Panc1 (cell line): ENCODE data around the gene DSCAM. TPM values are rescaled to one million over a fixed set of nuclear protein-coding genes. Genes with fewer than 3 reads are reported as not detected.

Experiments used
- ATAC-seq: fragments of 200-7000 bp; cut with Tn5 transposase; 2 replicates; pipeline ENCODE4 v1.9.1; 2020; ENCODE audit warnings: mild to moderate bottlenecking, moderate library complexity
- BruUV-seq: library from RNA; stranded (reverse); fragments of 400-500 nt; replicated peaks from 2 replicates; lab custom pipeline; 2021; lab: Mats Ljungman, UMichigan
- CTCF ChIA-PET: fragments of 300-600 bp; sonication (Branson Sonifier 250); formaldehyde crosslinking; loops from one replicate; lab custom pipeline; 2022; ENCODE audit warnings: antibody characterized with exemption; lab: Charles Lee
- POLR2A ChIA-PET: fragments of 300-600 bp; sonication (Branson Sonifier 250); formaldehyde crosslinking; loops from one replicate; lab custom pipeline; 2022; ENCODE audit warnings: antibody characterized with exemption; lab: Charles Lee
- DNase-seq: peaks from one replicate; pipeline ENCODE4 v3.0.0-alpha.2; 2010; ENCODE audit warnings: low read depth, low spot score
- H3K27ac ChIP-seq: 2 replicates; pipeline ENCODE4 v1.5.1; 2011; ENCODE audit warnings: mild to moderate bottlenecking, low read length, inconsistent platforms
- H3K27me3 ChIP-seq: fragments of 200-500 bp; sonication (Bioruptor generic); 2 replicates; pipeline ENCODE4 v1.6.0; 2014; ENCODE audit warnings: low read length, inconsistent platforms; ENCODE audit not compliant: control insufficient read depth, insufficient read depth
- H3K36me3 ChIP-seq: fragments of 200-500 bp; sonication (Bioruptor generic); 2 replicates; pipeline ENCODE4 v1.5.1; 2014; ENCODE audit warnings: inconsistent platforms, mild to moderate bottlenecking, low read length, moderate library complexity; ENCODE audit not compliant: control insufficient read depth, insufficient read depth
- H3K4me1 ChIP-seq: 2 replicates; pipeline ENCODE4 v1.5.1; 2011; ENCODE audit warnings: inconsistent platforms, mild to moderate bottlenecking, low read length, moderate library complexity; ENCODE audit not compliant: control insufficient read depth, insufficient read depth
- H3K4me3 ChIP-seq, 2 experiments: 2 replicates each; pipeline ENCODE4 v1.5.1; 2011 to 2012; ENCODE audit warnings: low read depth in 2 of 2, low read length in 2 of 2, mild to moderate bottlenecking in 2 of 2, inconsistent platforms in 1 of 2, moderate library complexity in 1 of 2
- H3K9me3 ChIP-seq: fragments of 200-500 bp; sonication (Bioruptor generic); 2 replicates; pipeline ENCODE4 v1.5.1; 2014; ENCODE audit warnings: low read depth, mild to moderate bottlenecking, inconsistent platforms, low read length, moderate library complexity; ENCODE audit not compliant: control insufficient read depth, insufficient read depth
- POLR2AphosphoS5 ChIP-seq: IDR thresholded peaks from 2 replicates; pipeline ENCODE4 v1.6.1; 2012; ENCODE audit warnings: mild to moderate bottlenecking, low read depth, low read length, moderate library complexity
- REST ChIP-seq, 2 experiments: IDR thresholded peaks; 2 replicates each; pipeline ENCODE4 v1.6.1; 2011 to 2012; ENCODE audit warnings: low read depth in 2 of 2, control low read depth in 1 of 2, low read length in 1 of 2, mild to moderate bottlenecking in 1 of 2, moderate library complexity in 1 of 2; ENCODE audit not compliant: insufficient read depth in 1 of 2
- SIN3A ChIP-seq: IDR thresholded peaks from 2 replicates; pipeline ENCODE4 v1.6.1; 2012; ENCODE audit warnings: low read depth, mild to moderate bottlenecking, low read length, moderate library complexity, borderline replicate concordance; ENCODE audit not compliant: insufficient read depth
- TCF7L2 ChIP-seq: IDR thresholded peaks from 2 replicates; pipeline ENCODE4 v1.6.1; 2011; ENCODE audit warnings: mild to moderate bottlenecking, low read depth, low read length, inconsistent platforms
- in situ Hi-C: cut with HindIII; loops from 2 replicates; pipeline ENCODE4 v1.10.0; 2016; ENCODE audit warnings: low sequenced_read_pairs, low pct_unique_long_range_greater_than_20kb
- intact Hi-C: fragments of 100-400 bp; cut with micrococcal nuclease; formaldehyde crosslinking; loops from one replicate; pipeline ENCODE4 v1.10.0; 2022; ENCODE audit not compliant: unreplicated experiment
- total RNA-seq: library from RNA; stranded (reverse); gene quantifications from one replicate; pipeline ENCODE4 v1.2.1, GENCODE V29; 2021; ENCODE audit not compliant: unreplicated experiment
- TF ChIP-seq, protein P1 (sequence below): fragments of 450-650 bp; IDR thresholded peaks from 2 replicates; pipeline ENCODE4 v1.5.1; 2017; ENCODE audit warnings: mild to moderate bottlenecking

The DSCAM gene
- total RNA-seq, 1 experiment from 2014 or later, result not detected

DNA sequence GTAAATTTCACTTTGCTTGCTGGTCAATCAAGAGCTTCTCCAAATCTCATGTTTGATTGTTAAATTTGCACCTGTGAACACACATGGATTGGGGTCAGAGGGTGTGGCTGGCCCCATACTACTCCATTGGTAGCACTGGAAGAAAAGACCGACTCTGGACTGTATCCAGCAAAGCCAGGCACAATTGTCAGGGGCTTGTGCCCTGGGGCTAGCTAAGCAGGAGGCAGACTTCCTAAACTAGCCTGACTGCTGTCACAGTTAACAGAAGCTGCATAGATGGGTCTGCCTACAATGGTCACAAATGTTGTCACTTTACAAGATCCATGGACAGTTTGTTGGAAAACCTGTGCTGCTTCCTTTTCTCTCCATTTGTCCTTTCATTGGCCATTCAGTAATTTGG, 421.0 kb downstream of the DSCAM start:
- no peaks in the 10 kb centered on the region for H3K4me1 ChIP-seq
- in situ Hi-C loops (no loop called here), intact Hi-C loops (no loop called here)
- no peaks in the 10 kb centered on the region for H3K27me3 ChIP-seq
- TF ChIP-seq, protein P1, sequence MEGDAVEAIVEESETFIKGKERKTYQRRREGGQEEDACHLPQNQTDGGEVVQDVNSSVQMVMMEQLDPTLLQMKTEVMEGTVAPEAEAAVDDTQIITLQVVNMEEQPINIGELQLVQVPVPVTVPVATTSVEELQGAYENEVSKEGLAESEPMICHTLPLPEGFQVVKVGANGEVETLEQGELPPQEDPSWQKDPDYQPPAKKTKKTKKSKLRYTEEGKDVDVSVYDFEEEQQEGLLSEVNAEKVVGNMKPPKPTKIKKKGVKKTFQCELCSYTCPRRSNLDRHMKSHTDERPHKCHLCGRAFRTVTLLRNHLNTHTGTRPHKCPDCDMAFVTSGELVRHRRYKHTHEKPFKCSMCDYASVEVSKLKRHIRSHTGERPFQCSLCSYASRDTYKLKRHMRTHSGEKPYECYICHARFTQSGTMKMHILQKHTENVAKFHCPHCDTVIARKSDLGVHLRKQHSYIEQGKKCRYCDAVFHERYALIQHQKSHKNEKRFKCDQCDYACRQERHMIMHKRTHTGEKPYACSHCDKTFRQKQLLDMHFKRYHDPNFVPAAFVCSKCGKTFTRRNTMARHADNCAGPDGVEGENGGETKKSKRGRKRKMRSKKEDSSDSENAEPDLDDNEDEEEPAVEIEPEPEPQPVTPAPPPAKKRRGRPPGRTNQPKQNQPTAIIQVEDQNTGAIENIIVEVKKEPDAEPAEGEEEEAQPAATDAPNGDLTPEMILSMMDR, result no peak
- no peak for TF ChIP-seq TCF7L2
- TF ChIP-seq SIN3A, result no peak
- no peak for TF ChIP-seq REST (IDR thresholded peaks at IDR 0.05; ENCODE audit: insufficient read depth in 1 of 2, low read depth in 2 of 2, low read length in 1 of 2)
- TF ChIP-seq POLR2AphosphoS5, result no peak
- ChIA-PET CTCF (no interaction called here), POLR2A (no interaction called here)
- no peaks in the 10 kb centered on the region for H3K36me3 ChIP-seq
- no peak overlapping the region for H3K27ac ChIP-seq
- H3K9me3 ChIP-seq, result no peaks in the 10 kb centered on the region
- BruUV-seq, result no TSS peak
- DNase-seq, result no peak
- ATAC-seq, result no peak
- no peak overlapping the region for H3K4me3 ChIP-seq

- in situ Hi-C loops (no loop called here), intact Hi-C loops (no loop called here)
- H3K9me3 ChIP-seq, result no peaks in the 10 kb centered on the region
- H3K27ac ChIP-seq, result no peak overlapping the region
- no peak for TF ChIP-seq TCF7L2
- TF ChIP-seq, protein P1, result no peak
- TF ChIP-seq REST (IDR thresholded peaks at IDR 0.05; ENCODE audit: insufficient read depth in 1 of 2, low read depth in 2 of 2, low read length in 1 of 2), result no peak
- no peak for TF ChIP-seq SIN3A
- TF ChIP-seq POLR2AphosphoS5, result no peak
- H3K27me3 ChIP-seq, result no peaks in the 10 kb centered on the region
- ATAC-seq, result no peak
- CTCF ChIA-PET, result no interaction called here
- BruUV-seq, result no TSS peak
- no peaks in the 10 kb centered on the region for H3K4me1 ChIP-seq
- H3K36me3 ChIP-seq, result no peaks in the 10 kb centered on the region
- POLR2A ChIA-PET, result no interaction called here
- DNase-seq, result no peak
- no peak overlapping the region for H3K4me3 ChIP-seq
Observed at GRCh38 chr21:40422896-40423635, 423.9 kb downstream of the DSCAM start.
